ENCODE results near the gene PSKH1. TPM values are rescaled to one million over a fixed set of nuclear protein-coding genes. Genes with fewer than 3 reads are reported as not detected.

The PSKH1 gene
- total and polyA plus RNA-seq, 10 donors: 5.0 to 31.3 (median 20.5) TPM

DNA sequence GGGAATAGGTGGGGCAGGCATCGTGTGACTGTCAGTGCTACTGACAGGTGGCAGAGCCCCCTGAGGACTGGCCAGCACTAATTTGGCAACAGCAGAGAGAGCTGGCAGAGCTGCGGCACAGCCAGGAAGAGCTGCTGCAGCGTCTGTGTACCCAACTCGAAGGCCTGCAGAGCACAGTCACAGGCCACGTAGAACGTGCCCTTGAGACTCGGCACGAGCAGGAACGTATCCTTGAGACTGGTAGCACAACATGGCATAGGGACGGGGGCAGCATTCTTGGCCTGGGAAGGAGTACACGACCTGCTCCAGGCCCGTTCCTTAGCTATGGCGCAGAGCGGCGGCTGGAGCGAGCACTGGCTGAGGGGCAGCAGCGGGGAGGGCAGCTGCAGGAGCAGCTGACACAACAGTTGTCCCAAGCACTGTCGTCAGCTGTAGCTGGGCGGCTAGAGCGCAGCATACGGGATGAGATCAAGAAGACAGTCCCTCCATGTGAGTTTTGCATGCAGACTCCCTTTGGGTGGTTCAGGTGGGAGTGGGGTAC is 11.4 kb upstream of the PSKH1 start:
- peak overlapping the region in 1 of 8 donors; percentile 27 for H3K27ac ChIP-seq
- intact Hi-C loops (cut with DNase I; ENCODE audit: low total_unique reads): no loop called here
- DNase-seq: peak; percentile 69

DNA sequence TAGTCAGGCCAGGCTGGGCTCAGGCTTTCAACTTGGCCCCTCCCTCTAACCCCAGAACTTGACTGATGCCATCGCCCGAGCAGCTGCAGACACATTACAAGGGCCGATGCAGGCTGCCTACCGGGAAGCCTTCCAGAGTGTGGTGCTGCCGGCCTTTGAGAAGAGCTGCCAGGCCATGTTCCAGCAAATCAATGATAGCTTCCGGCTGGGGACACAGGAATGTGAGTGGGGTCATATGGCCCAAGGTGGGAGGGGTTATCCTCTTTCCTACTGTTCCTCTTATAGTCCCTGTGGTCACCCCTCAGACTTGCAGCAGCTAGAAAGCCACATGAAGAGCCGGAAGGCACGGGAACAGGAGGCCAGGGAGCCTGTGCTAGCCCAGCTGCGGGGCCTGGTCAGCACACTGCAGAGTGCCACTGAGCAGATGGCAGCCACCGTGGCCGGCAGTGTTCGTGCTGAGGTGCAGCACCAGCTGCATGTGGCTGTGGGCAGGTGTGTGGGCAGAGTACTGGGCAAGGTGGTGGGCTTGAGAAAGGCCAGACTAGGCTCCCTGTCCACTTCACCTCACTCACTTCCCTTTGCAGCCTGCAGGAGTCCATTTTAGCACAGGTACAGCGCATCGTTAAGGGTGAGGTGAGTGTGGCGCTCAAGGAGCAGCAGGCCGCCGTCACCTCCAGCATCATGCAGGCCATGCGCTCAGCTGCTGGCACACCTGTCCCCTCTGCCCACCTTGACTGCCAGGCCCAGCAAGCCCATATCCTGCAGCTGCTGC is 10.5 kb upstream of the PSKH1 start:
- H3K36me3 ChIP-seq: peaks cover 2 to 100% (median 90%) of the 10 kb centered on the region in 6 donors

More for the DNA sequence above, 11.4 kb upstream of the PSKH1 start:
- Histone ChIP-seq H3K36me3 (peaks cover 7 to 100% (median 97%) of the 10 kb centered on the region in 6 donors), H3K4me3 (no peak overlapping the region), H3K4me1 (peaks cover 0 to 17% (median 4%) of the 10 kb centered on the region in 6 donors), H3K27me3 (replicated peaks in 1 of 7) (no peaks in the 10 kb centered on the region), H3K9me3 (no peaks in the 10 kb centered on the region)
- WGBS, 5 donors: 89 to 95% (median 91%) methylated on average over 15 to 21 of the region's 21 CpGs
- TF ChIP-seq POLR2A (IDR thresholded peaks at IDR 0.05): no peak

DNA sequence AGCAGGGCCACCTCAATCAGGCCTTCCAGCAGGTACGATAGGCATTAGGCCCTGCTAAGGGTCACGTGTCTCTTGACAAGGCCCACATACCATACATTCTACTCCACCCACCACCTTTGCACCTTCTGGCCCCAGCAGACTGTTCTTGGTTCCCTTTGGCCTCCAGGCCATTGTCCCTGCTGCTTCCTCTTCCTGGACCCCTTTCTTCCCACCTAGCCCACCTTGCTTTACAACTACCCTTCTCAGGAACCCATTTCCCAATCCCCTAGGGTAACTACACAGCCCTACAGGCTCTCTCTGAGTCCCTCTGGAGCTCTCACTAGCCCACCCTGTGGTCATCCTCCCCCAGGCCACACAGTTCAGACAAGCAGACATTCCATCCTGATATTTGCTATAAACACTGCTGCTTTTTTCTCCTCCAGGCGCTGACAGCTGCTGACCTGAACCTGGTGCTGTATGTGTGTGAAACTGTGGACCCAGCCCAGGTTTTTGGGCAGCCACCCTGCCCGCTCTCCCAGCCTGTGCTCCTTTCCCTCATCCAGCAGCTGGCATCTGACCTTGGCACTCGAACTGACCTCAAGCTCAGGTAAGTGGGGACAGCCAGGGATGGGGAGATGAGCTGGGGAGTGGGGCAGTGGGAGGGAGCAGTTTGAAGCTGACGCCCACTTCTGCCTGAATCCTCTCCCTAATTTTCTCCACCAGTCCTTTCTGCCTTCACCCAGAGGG is 9.7 kb upstream of the PSKH1 start:
- H3K4me1 ChIP-seq: peaks cover 0 to 12% (median 3%) of the 10 kb centered on the region in 6 donors
- 75 to 84% (median 80%) methylated on average over 6 of the region's 6 CpGs for WGBS, 5 donors
- no peaks in the 10 kb centered on the region for H3K9me3 ChIP-seq
- H3K27ac ChIP-seq: no peak overlapping the region
- DNase-seq: no peak
- H3K27me3 ChIP-seq (replicated peaks in 1 of 7): no peaks in the 10 kb centered on the region
- H3K4me3 ChIP-seq: no peak overlapping the region
- TF ChIP-seq, protein P1, sequence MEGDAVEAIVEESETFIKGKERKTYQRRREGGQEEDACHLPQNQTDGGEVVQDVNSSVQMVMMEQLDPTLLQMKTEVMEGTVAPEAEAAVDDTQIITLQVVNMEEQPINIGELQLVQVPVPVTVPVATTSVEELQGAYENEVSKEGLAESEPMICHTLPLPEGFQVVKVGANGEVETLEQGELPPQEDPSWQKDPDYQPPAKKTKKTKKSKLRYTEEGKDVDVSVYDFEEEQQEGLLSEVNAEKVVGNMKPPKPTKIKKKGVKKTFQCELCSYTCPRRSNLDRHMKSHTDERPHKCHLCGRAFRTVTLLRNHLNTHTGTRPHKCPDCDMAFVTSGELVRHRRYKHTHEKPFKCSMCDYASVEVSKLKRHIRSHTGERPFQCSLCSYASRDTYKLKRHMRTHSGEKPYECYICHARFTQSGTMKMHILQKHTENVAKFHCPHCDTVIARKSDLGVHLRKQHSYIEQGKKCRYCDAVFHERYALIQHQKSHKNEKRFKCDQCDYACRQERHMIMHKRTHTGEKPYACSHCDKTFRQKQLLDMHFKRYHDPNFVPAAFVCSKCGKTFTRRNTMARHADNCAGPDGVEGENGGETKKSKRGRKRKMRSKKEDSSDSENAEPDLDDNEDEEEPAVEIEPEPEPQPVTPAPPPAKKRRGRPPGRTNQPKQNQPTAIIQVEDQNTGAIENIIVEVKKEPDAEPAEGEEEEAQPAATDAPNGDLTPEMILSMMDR (IDR thresholded peaks at IDR 0.05 in 8 of 11, conservative IDR thresholded peaks at IDR 0.05 in 3 of 11): peak in 1 of 11 experiments; percentile 52
- no peak for TF ChIP-seq POLR2AphosphoS5 (IDR thresholded peaks at IDR 0.05)
- intact Hi-C loops (cut with DNase I; ENCODE audit: low total_unique reads): no loop called here
- H3K36me3 ChIP-seq: peaks cover 0 to 96% (median 82%) of the 10 kb centered on the region in 6 donors

More for the DNA sequence above, 10.5 kb upstream of the PSKH1 start:
- intact Hi-C loops (cut with DNase I; ENCODE audit: low total_unique reads): no loop called here
- WGBS, 5 donors: 75 to 91% (median 84%) methylated on average over 18 of the region's 18 CpGs
- H3K27ac ChIP-seq: peak overlapping the region in 1 of 8 donors; percentile 27
- no peaks in the 10 kb centered on the region for H3K9me3 ChIP-seq
- H3K27me3 ChIP-seq (replicated peaks in 1 of 7): no peaks in the 10 kb centered on the region
- no peak overlapping the region for H3K4me3 ChIP-seq
- TF ChIP-seq, protein P1 (IDR thresholded peaks at IDR 0.05 in 8 of 11, conservative IDR thresholded peaks at IDR 0.05 in 3 of 11): peak in 1 of 11 experiments; percentile 20
- TF ChIP-seq POLR2AphosphoS5 (IDR thresholded peaks at IDR 0.05) (peak in 1 of 3 donors; percentile 43), POLR2A (IDR thresholded peaks at IDR 0.05) (no peak)
- DNase-seq: peak; percentile 73
- peaks cover 0 to 12% (median 3%) of the 10 kb centered on the region in 6 donors for H3K4me1 ChIP-seq

DNA sequence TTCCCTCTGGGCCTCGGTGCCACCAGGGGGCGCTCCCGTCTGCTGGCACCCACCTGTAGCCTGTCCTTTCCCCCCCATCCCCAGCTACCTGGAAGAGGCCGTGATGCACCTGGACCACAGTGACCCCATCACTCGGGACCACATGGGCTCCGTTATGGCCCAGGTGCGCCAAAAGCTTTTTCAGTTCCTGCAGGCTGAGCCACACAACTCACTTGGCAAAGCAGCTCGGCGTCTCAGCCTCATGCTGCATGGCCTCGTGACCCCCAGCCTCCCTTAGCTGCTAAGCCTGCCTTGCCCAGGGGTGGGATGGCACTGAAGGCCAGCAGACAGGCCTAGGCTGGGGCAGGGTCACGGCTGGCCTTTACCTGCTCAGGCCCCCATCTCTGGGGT is 9.2 kb upstream of the PSKH1 start:
- Histone ChIP-seq H3K36me3 (peaks cover 0 to 90% (median 77%) of the 10 kb centered on the region in 6 donors), H3K4me3 (no peak overlapping the region), H3K27ac (peak overlapping the region in 1 of 8 donors; percentile 17), H3K9me3 (no peaks in the 10 kb centered on the region), H3K27me3 (replicated peaks in 1 of 7) (no peaks in the 10 kb centered on the region), H3K4me1 (peaks cover 0 to 12% (median 3%) of the 10 kb centered on the region in 6 donors)
- WGBS, 5 donors: 55 to 76% (median 60%) methylated on average over 8 to 11 of the region's 11 CpGs
- DNase-seq: peak; percentile 92
- TF ChIP-seq, protein P1 (IDR thresholded peaks at IDR 0.05 in 8 of 11, conservative IDR thresholded peaks at IDR 0.05 in 3 of 11): peak in 10 of 11 experiments; percentile 82 to 93 (median 90)
- TF ChIP-seq POLR2A (IDR thresholded peaks at IDR 0.05) (no peak), POLR2AphosphoS5 (IDR thresholded peaks at IDR 0.05) (peak in 1 of 3 donors; percentile 53)
- intact Hi-C loops (cut with DNase I; ENCODE audit: low total_unique reads): no loop called here
